GM23248 (cell line): ENCODE data around the gene ZNF532.

Experiments
- EZH2 ChIP-seq: fragments of 200-600 bp; sonication (generic); IDR thresholded peaks from 2 replicates; pipeline ENCODE4 v1.6.1; 2018; ENCODE audit warnings: antibody characterized with exemption, mild to moderate bottlenecking; ENCODE audit not compliant: insufficient read depth, poor library complexity, severe bottlenecking
- EZH2phosphoT487 ChIP-seq: fragments of 200-600 bp; sonication (generic); IDR thresholded peaks from 2 replicates; pipeline ENCODE4 v1.6.1; 2018; ENCODE audit warnings: antibody characterized with exemption, moderate library complexity, mild to moderate bottlenecking, low read depth; ENCODE audit not compliant: insufficient read depth

- TF ChIP-seq EZH2phosphoT487: no peak
- no peak for TF ChIP-seq EZH2
Observed at GRCh38 chr18:58843688-58844035, 21.0 kb upstream of the ZNF532 start.
